ENCODE results near the gene CENPE. TPM values are rescaled to one million over a fixed set of nuclear protein-coding genes. Genes with fewer than 3 reads are reported as not detected.

CENPE gene, protein sequence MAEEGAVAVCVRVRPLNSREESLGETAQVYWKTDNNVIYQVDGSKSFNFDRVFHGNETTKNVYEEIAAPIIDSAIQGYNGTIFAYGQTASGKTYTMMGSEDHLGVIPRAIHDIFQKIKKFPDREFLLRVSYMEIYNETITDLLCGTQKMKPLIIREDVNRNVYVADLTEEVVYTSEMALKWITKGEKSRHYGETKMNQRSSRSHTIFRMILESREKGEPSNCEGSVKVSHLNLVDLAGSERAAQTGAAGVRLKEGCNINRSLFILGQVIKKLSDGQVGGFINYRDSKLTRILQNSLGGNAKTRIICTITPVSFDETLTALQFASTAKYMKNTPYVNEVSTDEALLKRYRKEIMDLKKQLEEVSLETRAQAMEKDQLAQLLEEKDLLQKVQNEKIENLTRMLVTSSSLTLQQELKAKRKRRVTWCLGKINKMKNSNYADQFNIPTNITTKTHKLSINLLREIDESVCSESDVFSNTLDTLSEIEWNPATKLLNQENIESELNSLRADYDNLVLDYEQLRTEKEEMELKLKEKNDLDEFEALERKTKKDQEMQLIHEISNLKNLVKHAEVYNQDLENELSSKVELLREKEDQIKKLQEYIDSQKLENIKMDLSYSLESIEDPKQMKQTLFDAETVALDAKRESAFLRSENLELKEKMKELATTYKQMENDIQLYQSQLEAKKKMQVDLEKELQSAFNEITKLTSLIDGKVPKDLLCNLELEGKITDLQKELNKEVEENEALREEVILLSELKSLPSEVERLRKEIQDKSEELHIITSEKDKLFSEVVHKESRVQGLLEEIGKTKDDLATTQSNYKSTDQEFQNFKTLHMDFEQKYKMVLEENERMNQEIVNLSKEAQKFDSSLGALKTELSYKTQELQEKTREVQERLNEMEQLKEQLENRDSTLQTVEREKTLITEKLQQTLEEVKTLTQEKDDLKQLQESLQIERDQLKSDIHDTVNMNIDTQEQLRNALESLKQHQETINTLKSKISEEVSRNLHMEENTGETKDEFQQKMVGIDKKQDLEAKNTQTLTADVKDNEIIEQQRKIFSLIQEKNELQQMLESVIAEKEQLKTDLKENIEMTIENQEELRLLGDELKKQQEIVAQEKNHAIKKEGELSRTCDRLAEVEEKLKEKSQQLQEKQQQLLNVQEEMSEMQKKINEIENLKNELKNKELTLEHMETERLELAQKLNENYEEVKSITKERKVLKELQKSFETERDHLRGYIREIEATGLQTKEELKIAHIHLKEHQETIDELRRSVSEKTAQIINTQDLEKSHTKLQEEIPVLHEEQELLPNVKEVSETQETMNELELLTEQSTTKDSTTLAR (N-terminal part only)
- total RNA-seq: 3.5 and 4.2 TPM in 2 replicates

DNA sequence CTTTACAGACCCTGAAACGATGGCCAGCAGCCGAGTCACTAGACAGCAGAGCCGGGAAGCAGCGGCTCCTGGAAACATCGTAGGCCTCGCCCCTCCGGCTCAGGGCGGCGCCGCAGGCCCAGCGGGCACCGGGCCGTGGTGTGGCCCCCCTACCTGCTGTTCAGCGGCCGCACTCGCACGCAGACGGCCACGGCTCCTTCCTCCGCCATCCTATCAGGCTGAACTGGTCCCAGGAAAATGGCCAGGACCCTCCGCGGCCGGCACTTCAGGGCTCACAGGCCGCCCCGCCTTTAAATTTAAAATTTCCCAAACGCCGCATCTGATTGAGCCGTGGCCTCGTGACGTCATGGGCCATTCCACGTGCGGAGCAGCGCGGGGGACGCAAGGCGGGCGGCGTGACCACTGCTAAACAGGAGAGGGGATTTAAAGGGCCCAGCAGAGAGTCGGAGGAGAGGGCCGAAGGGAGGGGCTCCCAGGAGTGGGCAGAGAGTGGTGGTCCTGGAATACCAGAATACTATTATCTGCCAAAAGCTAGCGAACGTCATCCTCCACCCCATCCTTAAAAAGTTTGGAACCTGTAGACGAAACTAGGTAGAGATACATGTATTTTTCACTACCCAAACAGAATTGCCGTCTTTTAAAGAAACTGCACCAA lies at the start of gene CENPE:
Gene CENPE (minus strand): TSS at position 233 of the 655 bp plus-strand sequence. CDS start 24 bp downstream, at position 209.

DNA sequence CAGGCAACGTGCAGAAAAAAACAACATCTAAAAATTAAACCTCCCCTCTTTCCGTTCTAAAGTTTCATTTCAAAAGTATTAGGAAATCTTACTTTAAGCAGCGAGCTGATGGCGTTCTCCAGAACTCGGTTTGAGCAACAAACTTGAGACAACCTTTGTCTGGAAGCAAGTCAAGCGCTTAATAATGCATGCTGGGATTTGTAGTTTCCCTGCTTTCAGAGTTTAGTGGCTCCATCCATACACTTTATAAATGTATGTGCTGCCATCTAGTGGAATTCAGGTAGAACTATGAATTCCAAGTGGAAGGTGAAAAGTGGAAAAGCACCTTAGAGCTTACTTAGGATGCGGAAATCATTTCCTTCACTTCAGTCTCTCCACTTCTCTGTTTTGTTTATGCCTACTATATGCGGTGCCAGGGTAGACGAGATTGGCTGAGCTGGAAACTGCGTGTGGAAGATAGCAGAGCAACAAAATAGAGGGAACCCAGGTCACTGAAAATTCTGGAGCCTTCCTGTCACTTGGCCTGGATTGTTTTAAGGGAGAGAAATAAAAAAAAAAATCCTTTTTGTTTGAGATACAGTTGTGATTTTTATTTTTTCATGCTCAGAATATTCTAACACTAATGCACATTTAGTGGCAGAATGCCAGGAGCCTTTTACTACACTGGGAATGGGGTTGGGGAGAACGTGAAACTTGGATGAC lies 98.3 kb downstream of the CENPE start, which contains the start of gene BDH2:
Gene BDH2 (minus strand): TSS at position 144 of the 702 bp plus-strand sequence. CDS start 3,580 bp downstream, outside the sequence.

DNA sequence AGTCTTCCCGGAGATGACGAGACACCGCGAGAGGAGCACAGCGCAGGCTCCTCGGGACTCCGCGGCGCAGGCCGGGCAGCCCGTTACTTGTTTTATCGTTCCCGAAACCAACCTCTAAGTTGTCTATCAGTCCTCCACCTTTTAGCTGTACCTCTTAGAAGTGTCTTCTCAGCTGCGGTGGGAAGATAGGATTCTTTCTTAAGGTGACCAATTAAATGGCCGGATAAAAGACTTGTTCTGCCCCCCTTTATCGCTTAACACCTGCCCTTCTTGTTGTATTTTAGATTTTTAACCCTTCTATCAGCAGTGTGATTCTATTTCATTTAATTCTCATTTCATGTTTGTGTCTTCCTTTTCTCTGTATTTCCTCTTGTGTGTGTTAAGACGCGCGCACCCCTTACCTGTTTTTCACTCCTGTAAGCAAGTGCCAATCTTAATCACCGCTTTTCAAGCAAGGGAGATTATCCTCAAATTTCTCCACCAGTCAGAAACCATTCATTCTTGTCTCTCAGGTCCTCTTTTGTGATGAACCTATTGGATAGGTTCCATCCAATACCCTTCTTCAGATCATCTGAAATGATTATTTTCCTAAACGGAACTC lies 121.3 kb downstream of the CENPE start, which contains the start of gene SLC9B2:
Gene SLC9B2 (minus strand): TSS at position 15 of the 601 bp plus-strand sequence. CDS start 9,211 bp downstream, outside the sequence.

Other genes starting within 250 kb of the CENPE start
- 1.2 TPM in 1 of 2 replicates, not detected in the other for gene SLC9B1, start 178.6 kb downstream of the CENPE start, total RNA-seq
- 7.5 and 11.8 TPM in 2 replicates for gene SLC9B2, start 121.6 kb downstream of the CENPE start, total RNA-seq
- 38.9 and 44.0 TPM in 2 replicates for gene BDH2, start 98.5 kb downstream of the CENPE start, total RNA-seq